Ishikawa (cell line): ENCODE results near the gene CDKN2B-AS1.

Experiments used
- CEBPB ChIP-seq: IDR thresholded peaks from 2 replicates; pipeline ENCODE4 v1.6.1; 2012
- CREB1 ChIP-seq: IDR thresholded peaks from 2 replicates; pipeline ENCODE4 v1.6.1; 2012; ENCODE audit warnings: low read depth
- EP300 ChIP-seq: IDR thresholded peaks from 2 replicates; pipeline ENCODE4 v1.6.1; 2012; ENCODE audit warnings: borderline replicate concordance
- FOXM1 ChIP-seq: IDR thresholded peaks from 2 replicates; pipeline ENCODE4 v1.6.1; 2012; ENCODE audit warnings: low read depth, borderline replicate concordance
- MAX ChIP-seq: IDR thresholded peaks from 2 replicates; pipeline ENCODE4 v1.6.1; 2012
- REST ChIP-seq: IDR thresholded peaks from 2 replicates; pipeline ENCODE4 v1.6.1; 2012; ENCODE audit warnings: low read depth, mild to moderate bottlenecking
- TCF12 ChIP-seq: IDR thresholded peaks from 2 replicates; pipeline ENCODE4 v1.6.1; 2012; ENCODE audit warnings: low read depth
- TEAD4 ChIP-seq: IDR thresholded peaks from 2 replicates; pipeline ENCODE4 v1.6.1; 2012
- YY1 ChIP-seq: IDR thresholded peaks from 2 replicates; pipeline ENCODE4 v1.6.1; 2012; ENCODE audit warnings: low read depth

- no peak for TF ChIP-seq CEBPB
- no peak for TF ChIP-seq FOXM1
- no peak for TF ChIP-seq TCF12
- TF ChIP-seq MAX, result no peak
- no peak for TF ChIP-seq TEAD4
- no peak for TF ChIP-seq EP300
- TF ChIP-seq YY1, result no peak
- TF ChIP-seq REST, result no peak
- no peak for TF ChIP-seq CREB1
Observed at GRCh38 chr9:22005702-22006606, 11.4 kb downstream of the CDKN2B-AS1 start.
